ENCODE data around the gene CYP2S1.

GRCh38 chr19:41198559-41198958 lies 5.5 kb downstream of the CYP2S1 start:
- TF ChIP-seq, protein P1, sequence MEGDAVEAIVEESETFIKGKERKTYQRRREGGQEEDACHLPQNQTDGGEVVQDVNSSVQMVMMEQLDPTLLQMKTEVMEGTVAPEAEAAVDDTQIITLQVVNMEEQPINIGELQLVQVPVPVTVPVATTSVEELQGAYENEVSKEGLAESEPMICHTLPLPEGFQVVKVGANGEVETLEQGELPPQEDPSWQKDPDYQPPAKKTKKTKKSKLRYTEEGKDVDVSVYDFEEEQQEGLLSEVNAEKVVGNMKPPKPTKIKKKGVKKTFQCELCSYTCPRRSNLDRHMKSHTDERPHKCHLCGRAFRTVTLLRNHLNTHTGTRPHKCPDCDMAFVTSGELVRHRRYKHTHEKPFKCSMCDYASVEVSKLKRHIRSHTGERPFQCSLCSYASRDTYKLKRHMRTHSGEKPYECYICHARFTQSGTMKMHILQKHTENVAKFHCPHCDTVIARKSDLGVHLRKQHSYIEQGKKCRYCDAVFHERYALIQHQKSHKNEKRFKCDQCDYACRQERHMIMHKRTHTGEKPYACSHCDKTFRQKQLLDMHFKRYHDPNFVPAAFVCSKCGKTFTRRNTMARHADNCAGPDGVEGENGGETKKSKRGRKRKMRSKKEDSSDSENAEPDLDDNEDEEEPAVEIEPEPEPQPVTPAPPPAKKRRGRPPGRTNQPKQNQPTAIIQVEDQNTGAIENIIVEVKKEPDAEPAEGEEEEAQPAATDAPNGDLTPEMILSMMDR (IDR thresholded peaks at IDR 0.05), result no peak
- TF ChIP-seq POLR2A (IDR thresholded peaks at IDR 0.05), result no peak

Data from Peyer's patch (tissue), 4 donors.